ENCODE results near the gene NACC2. TPM values are rescaled to one million over a fixed set of nuclear protein-coding genes. Genes with fewer than 3 reads are reported as not detected.

Gene NACC2
- total and polyA plus RNA-seq, 2 donors (not counting 1 experiment from before 2014, with no cell fraction given) = 0.34 to 1.9 TPM

- no peak overlapping the region for H3K4me3 ChIP-seq (ENCODE audit: control extremely low read depth in 1 of 5, extremely low read depth in 1 of 5, insufficient read depth in 1 of 5, low read depth in 2 of 5, low read length in 4 of 5)
- CTCF ChIA-PET = no interaction called here
- Mint-ChIP-seq H3K4me1 (peaks cover 2% of the 10 kb centered on the region), H3K27me3 (no peaks in the 10 kb centered on the region), H3K27ac (no peak overlapping the region), H3K9me3 (ENCODE audit: insufficient read depth) (no peaks in the 10 kb centered on the region), H3K4me3 (no peak overlapping the region)
- no peak overlapping the region for H3K4me2 ChIP-seq (replicated peaks; ENCODE audit: low read depth, low read length, poor library complexity, severe bottlenecking)
- H3K27me3 ChIP-seq (replicated peaks in 1 of 4; ENCODE audit: control extremely low read depth in 1 of 4, control insufficient read depth in 3 of 4, insufficient read depth in 4 of 4, low read length in 3 of 4) = peaks cover 0 to 5% (median 0%) of the 10 kb centered on the region in 4 experiments
- ATAC-seq (ENCODE audit: low read depth) (no peak), DNase-seq (no peak)
- H2AFZ ChIP-seq (ENCODE audit: insufficient read depth, low read depth, low read length, poor library complexity, severe bottlenecking) = no peak overlapping the region
- H3K36me3 ChIP-seq (replicated peaks in 1 of 2; ENCODE audit: control extremely low read depth in 1 of 2, control insufficient read depth in 1 of 2, extremely low read depth in 1 of 2, insufficient read depth in 2 of 2, low read length in 1 of 2) = no peaks in the 10 kb centered on the region
- no peak overlapping the region for H3K9ac ChIP-seq (ENCODE audit: low read length)
- H3K4me1 ChIP-seq (ENCODE audit: control insufficient read depth in 2 of 2, insufficient read depth in 2 of 2, low read length in 2 of 2) = no peaks in the 10 kb centered on the region
- intact Hi-C loops (cut with micrococcal nuclease) = no loop called here
- H4K20me1 ChIP-seq (ENCODE audit: control insufficient read depth, insufficient read depth, low read length, poor library complexity, severe bottlenecking) = no peaks in the 10 kb centered on the region
- TF ChIP-seq CTCF (IDR thresholded peaks at IDR 0.05) (no peak), EZH2 (IDR thresholded peaks at IDR 0.05; ENCODE audit: borderline replicate concordance, insufficient read depth, low read depth, low read length, poor library complexity, severe bottlenecking) (no peak)
- no peak overlapping the region for H3K27ac ChIP-seq (ENCODE audit: low read length in 2 of 2)
- POLR2A ChIA-PET = no interaction called here
- no peaks in the 10 kb centered on the region for H3K79me2 ChIP-seq (ENCODE audit: control insufficient read depth, insufficient read depth, low read length)
- whole genome bisulfite sequencing (ENCODE audit: insufficient coverage) = 94% methylated on average over 7 of the region's 10 CpGs
- no peaks in the 10 kb centered on the region for H3K9me3 ChIP-seq (ENCODE audit: control extremely low read depth in 1 of 3, control insufficient read depth in 2 of 3, insufficient read depth in 1 of 3, low read length in 2 of 3)
These were observed 92.2 kb downstream of the NACC2 start for GRCh38 chr9:136002881-136003280.

GRCh38 chr9:136002215-136002614, 92.9 kb downstream of the NACC2 start:
- intact Hi-C loops (cut with micrococcal nuclease) = no loop called here
- 83% methylated on average over 11 of the region's 11 CpGs for WGBS (ENCODE audit: insufficient coverage)
- DNase-seq (no peak), ATAC-seq (ENCODE audit: low read depth) (no peak)
- POLR2A ChIA-PET = no interaction called here
- H3K36me3 ChIP-seq (replicated peaks in 1 of 2; ENCODE audit: control extremely low read depth in 1 of 2, control insufficient read depth in 1 of 2, extremely low read depth in 1 of 2, insufficient read depth in 2 of 2, low read length in 1 of 2) = no peaks in the 10 kb centered on the region
- Mint-ChIP-seq H3K9me3 (ENCODE audit: insufficient read depth) (no peaks in the 10 kb centered on the region), H3K4me3 (no peak overlapping the region), H3K27me3 (no peaks in the 10 kb centered on the region), H3K27ac (no peak overlapping the region), H3K4me1 (peaks cover 2% of the 10 kb centered on the region)
- no peak overlapping the region for H3K27ac ChIP-seq (ENCODE audit: low read length in 2 of 2)
- H3K4me2 ChIP-seq (replicated peaks; ENCODE audit: low read depth, low read length, poor library complexity, severe bottlenecking) = no peak overlapping the region
- no peak overlapping the region for H2AFZ ChIP-seq (ENCODE audit: insufficient read depth, low read depth, low read length, poor library complexity, severe bottlenecking)
- TF ChIP-seq EZH2 (IDR thresholded peaks at IDR 0.05; ENCODE audit: borderline replicate concordance, insufficient read depth, low read depth, low read length, poor library complexity, severe bottlenecking) (no peak), CTCF (IDR thresholded peaks at IDR 0.05) (no peak)
- peaks cover 0 to 5% (median 0%) of the 10 kb centered on the region in 4 experiments for H3K27me3 ChIP-seq (replicated peaks in 1 of 4; ENCODE audit: control extremely low read depth in 1 of 4, control insufficient read depth in 3 of 4, insufficient read depth in 4 of 4, low read length in 3 of 4)
- no peaks in the 10 kb centered on the region for H3K4me1 ChIP-seq (ENCODE audit: control insufficient read depth in 2 of 2, insufficient read depth in 2 of 2, low read length in 2 of 2)
- no peaks in the 10 kb centered on the region for H3K79me2 ChIP-seq (ENCODE audit: control insufficient read depth, insufficient read depth, low read length)
- H4K20me1 ChIP-seq (ENCODE audit: control insufficient read depth, insufficient read depth, low read length, poor library complexity, severe bottlenecking) = no peaks in the 10 kb centered on the region
- no peaks in the 10 kb centered on the region for H3K9me3 ChIP-seq (ENCODE audit: control extremely low read depth in 1 of 3, control insufficient read depth in 2 of 3, insufficient read depth in 1 of 3, low read length in 2 of 3)
- no peak overlapping the region for H3K4me3 ChIP-seq (ENCODE audit: control extremely low read depth in 1 of 5, extremely low read depth in 1 of 5, insufficient read depth in 1 of 5, low read depth in 2 of 5, low read length in 4 of 5)
- CTCF ChIA-PET = no interaction called here
- no peak overlapping the region for H3K9ac ChIP-seq (ENCODE audit: low read length)
